Measurements from ENCODE around the gene DCT.

GRCh38 chr13:94503851-94504250, 24.4 kb upstream of the DCT start:
- TF ChIP-seq POLR2A (IDR thresholded peaks at IDR 0.05), result no peak
- TF ChIP-seq, protein P1, sequence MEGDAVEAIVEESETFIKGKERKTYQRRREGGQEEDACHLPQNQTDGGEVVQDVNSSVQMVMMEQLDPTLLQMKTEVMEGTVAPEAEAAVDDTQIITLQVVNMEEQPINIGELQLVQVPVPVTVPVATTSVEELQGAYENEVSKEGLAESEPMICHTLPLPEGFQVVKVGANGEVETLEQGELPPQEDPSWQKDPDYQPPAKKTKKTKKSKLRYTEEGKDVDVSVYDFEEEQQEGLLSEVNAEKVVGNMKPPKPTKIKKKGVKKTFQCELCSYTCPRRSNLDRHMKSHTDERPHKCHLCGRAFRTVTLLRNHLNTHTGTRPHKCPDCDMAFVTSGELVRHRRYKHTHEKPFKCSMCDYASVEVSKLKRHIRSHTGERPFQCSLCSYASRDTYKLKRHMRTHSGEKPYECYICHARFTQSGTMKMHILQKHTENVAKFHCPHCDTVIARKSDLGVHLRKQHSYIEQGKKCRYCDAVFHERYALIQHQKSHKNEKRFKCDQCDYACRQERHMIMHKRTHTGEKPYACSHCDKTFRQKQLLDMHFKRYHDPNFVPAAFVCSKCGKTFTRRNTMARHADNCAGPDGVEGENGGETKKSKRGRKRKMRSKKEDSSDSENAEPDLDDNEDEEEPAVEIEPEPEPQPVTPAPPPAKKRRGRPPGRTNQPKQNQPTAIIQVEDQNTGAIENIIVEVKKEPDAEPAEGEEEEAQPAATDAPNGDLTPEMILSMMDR (IDR thresholded peaks at IDR 0.05 in 8 of 11, conservative IDR thresholded peaks at IDR 0.05 in 3 of 11), result no peak
- no peak for TF ChIP-seq POLR2AphosphoS5 (IDR thresholded peaks at IDR 0.05)
